Neural cell (in vitro differentiated cells): ENCODE measurements around the gene ABCA2. TPM values are rescaled to one million over a fixed set of nuclear protein-coding genes. Genes with fewer than 3 reads are reported as not detected.

Experiments
- H2AFZ ChIP-seq: fragments of 200-600, 300-800 bp; sonication (generic), shearing (Covaris generic); 2 replicates; pipeline ENCODE4 v1.6.0; 2014; ENCODE audit warnings: low read depth, mild to moderate bottlenecking, antibody characterized with exemption, low read length, moderate library complexity
- H3F3A ChIP-seq: fragments of 200-600 bp; shearing (Covaris generic); 2 replicates; pipeline ENCODE4 v1.6.1; 2016; ENCODE audit warnings: mild to moderate bottlenecking, moderate library complexity, mixed read lengths, antibody characterized with exemption, low read length; ENCODE audit not compliant: insufficient read depth, poor library complexity, severe bottlenecking
- H3K27ac ChIP-seq: fragments of 200-600, 300-800 bp; sonication (generic), shearing (Covaris generic); 2 replicates; pipeline ENCODE4 v1.5.1; 2014; ENCODE audit warnings: mild to moderate bottlenecking, low read length, moderate library complexity
- H3K27me3 ChIP-seq: fragments of 300-800, 200-600 bp; sonication (generic), shearing (Covaris generic); 2 replicates; pipeline ENCODE4 v1.6.0; 2014; ENCODE audit warnings: mild to moderate bottlenecking, low read depth, low read length, moderate library complexity; ENCODE audit not compliant: insufficient read depth
- H3K36me3 ChIP-seq: fragments of 300-800, 200-600 bp; sonication (generic), shearing (Covaris generic); 2 replicates; pipeline ENCODE4 v1.5.1; 2014; ENCODE audit warnings: mild to moderate bottlenecking, antibody characterized with exemption, low read length, moderate library complexity; ENCODE audit not compliant: insufficient read depth
- H3K4me2 ChIP-seq: fragments of 300-800, 200-600 bp; sonication (generic), shearing (Covaris generic); 2 replicates; pipeline ENCODE4 v1.6.0; 2014; ENCODE audit warnings: mild to moderate bottlenecking, low read length
- H3K4me3 ChIP-seq: fragments of 300-800, 200-600 bp; sonication (generic), shearing (Covaris generic); 2 replicates; pipeline ENCODE4 v1.5.1; 2014; ENCODE audit warnings: mild to moderate bottlenecking, low read length, moderate library complexity
- H3K79me2 ChIP-seq: fragments of 200-600 bp; shearing (Covaris generic); replicated peaks from 2 replicates; pipeline ENCODE4 v1.6.0; 2014; ENCODE audit warnings: mild to moderate bottlenecking, low read length, moderate library complexity; ENCODE audit not compliant: insufficient read depth
- H3K9ac ChIP-seq: fragments of 300-800, 200-600 bp; sonication (generic), shearing (Covaris generic); 2 replicates; pipeline ENCODE4 v1.6.1; 2016; ENCODE audit warnings: mild to moderate bottlenecking, low read length, mixed read lengths
- H3K9me2 ChIP-seq: fragments of 200-600 bp; shearing (Covaris generic); 2 replicates; pipeline ENCODE4 v1.6.1; 2016; ENCODE audit warnings: mild to moderate bottlenecking, low read length, mixed read lengths; ENCODE audit not compliant: insufficient read depth
- H3K9me3 ChIP-seq: fragments of 200-600, 300-800 bp; sonication (generic), shearing (Covaris generic); 2 replicates; pipeline ENCODE4 v1.6.1; 2016; ENCODE audit warnings: mild to moderate bottlenecking, mixed run types, low read length, moderate library complexity, mixed read lengths
- H4K20me1 ChIP-seq: fragments of 200-600 bp; shearing (Covaris generic); 2 replicates; pipeline ENCODE4 v1.6.1; 2016; ENCODE audit warnings: mild to moderate bottlenecking, mixed run types; ENCODE audit not compliant: insufficient read depth
- CTCF ChIP-seq: fragments of 450-650 bp; IDR thresholded peaks from 2 replicates; pipeline ENCODE4 v1.5.1; 2014; ENCODE audit warnings: antibody characterized with exemption, mild to moderate bottlenecking, moderate library complexity; ENCODE audit not compliant: poor library complexity, severe bottlenecking
- EP300 ChIP-seq: fragments of 450-650 bp; conservative IDR thresholded peaks from 2 replicates; pipeline ENCODE4 v1.6.1; 2014; ENCODE audit warnings: antibody characterized with exemption, mild to moderate bottlenecking, moderate library complexity; ENCODE audit not compliant: poor library complexity, severe bottlenecking
- EZH2 ChIP-seq: fragments of 200-600, 300-800 bp; shearing (Covaris generic), sonication (generic); IDR thresholded peaks from 2 replicates; pipeline ENCODE4 v1.6.1; 2014; ENCODE audit warnings: antibody characterized with exemption, low read length, borderline replicate concordance, mild to moderate bottlenecking; ENCODE audit not compliant: insufficient read depth, poor library complexity, severe bottlenecking
- MXI1 ChIP-seq: fragments of 450-650 bp; conservative IDR thresholded peaks from 2 replicates; pipeline ENCODE4 v1.6.1; 2014; ENCODE audit warnings: antibody characterized with exemption, mild to moderate bottlenecking; ENCODE audit not compliant: poor library complexity, severe bottlenecking
- POLR2AphosphoS5 ChIP-seq: IDR thresholded peaks from 2 replicates; pipeline ENCODE4 v1.6.1; 2012
- RAD21 ChIP-seq: fragments of 450-650 bp; conservative IDR thresholded peaks from 2 replicates; pipeline ENCODE4 v1.6.1; 2014; ENCODE audit warnings: antibody characterized with exemption, mild to moderate bottlenecking, moderate library complexity
- REST ChIP-seq: IDR thresholded peaks from 2 replicates; pipeline ENCODE4 v1.6.1; 2012; ENCODE audit warnings: borderline replicate concordance
- SMC3 ChIP-seq: fragments of 450-650 bp; conservative IDR thresholded peaks from 2 replicates; pipeline ENCODE4 v1.6.1; 2014; ENCODE audit warnings: antibody characterized with exemption, mild to moderate bottlenecking, moderate library complexity; ENCODE audit not compliant: poor library complexity
- TAF1 ChIP-seq: IDR thresholded peaks from 2 replicates; pipeline ENCODE4 v1.6.1; 2012; ENCODE audit warnings: low read depth
- polyA plus RNA-seq: library from polyadenylated mRNA; depleted of rRNA; stranded (reverse); fragments of >200 nt; gene quantifications from 2 replicates; pipeline ENCODE4 v1.2.3, GENCODE V29; 2014

The ABCA2 gene
- polyA plus RNA-seq, 1 donor from 2014 or later, result 30.6 TPM

- Histone ChIP-seq H2AFZ (no peak overlapping the region), H3K9me2 (no peaks in the 10 kb centered on the region), H3K36me3 (no peaks in the 10 kb centered on the region), H3K79me2 (no peaks in the 10 kb centered on the region), H3K27ac (no peak overlapping the region), H3K9ac (no peak overlapping the region), H3K27me3 (no peaks in the 10 kb centered on the region), H4K20me1 (no peaks in the 10 kb centered on the region), H3F3A (no peaks in the 10 kb centered on the region), H3K4me2 (no peak overlapping the region), H3K9me3 (no peaks in the 10 kb centered on the region), H3K4me3 (no peak overlapping the region)
- no peak for TF ChIP-seq SMC3
- TF ChIP-seq POLR2AphosphoS5, result no peak
- no peak for TF ChIP-seq EP300
- no peak for TF ChIP-seq MXI1
- TF ChIP-seq RAD21, result no peak
- no peak for TF ChIP-seq TAF1
- no peak for TF ChIP-seq EZH2
- TF ChIP-seq CTCF, result no peak
- no peak for TF ChIP-seq REST
Measured at GRCh38 chr9:136957901-136958300, 70.1 kb downstream of the ABCA2 start.

GRCh38 chr9:136957461-136957860 is 70.6 kb downstream of the ABCA2 start:
- Histone ChIP-seq H3K9me2 (no peaks in the 10 kb centered on the region), H3K27ac (no peak overlapping the region), H4K20me1 (no peaks in the 10 kb centered on the region), H3K4me3 (no peak overlapping the region), H3F3A (no peaks in the 10 kb centered on the region), H3K36me3 (no peaks in the 10 kb centered on the region), H3K4me2 (no peak overlapping the region), H3K9ac (no peak overlapping the region), H3K27me3 (no peaks in the 10 kb centered on the region), H3K79me2 (no peaks in the 10 kb centered on the region), H2AFZ (no peak overlapping the region), H3K9me3 (no peaks in the 10 kb centered on the region)
- TF ChIP-seq REST (no peak), TAF1 (no peak), EZH2 (no peak)

Other genes starting within 250 kb of the ABCA2 start
- gene TMEM141, start 236.9 kb downstream of the ABCA2 start, polyA plus RNA-seq, result 30.1 and 33.1 TPM in 2 replicates
- 5.5 and 8.8 TPM in 2 replicates for gene CCDC183, start 231.9 kb downstream of the ABCA2 start, polyA plus RNA-seq
- 46.4 and 58.8 TPM in 2 replicates for gene RABL6, start 220.3 kb downstream of the ABCA2 start, polyA plus RNA-seq
- gene AJM1, start 185.8 kb downstream of the ABCA2 start, polyA plus RNA-seq, result 1.5 TPM in 2 replicates
- gene PHPT1, start 178.8 kb downstream of the ABCA2 start, polyA plus RNA-seq, result 279 and 293 TPM in 2 replicates
- gene MAMDC4, start 175.9 kb downstream of the ABCA2 start, polyA plus RNA-seq, result 13.1 and 23.6 TPM in 2 replicates
- gene EDF1, start 161.9 kb downstream of the ABCA2 start, polyA plus RNA-seq, result 613 and 677 TPM in 2 replicates
- gene TRAF2, start 141.7 kb downstream of the ABCA2 start, polyA plus RNA-seq, result 14.6 and 21.5 TPM in 2 replicates
- 138 and 148 TPM in 2 replicates for gene FBXW5, start 83.5 kb downstream of the ABCA2 start, polyA plus RNA-seq
- not detected in 2 replicates for gene C8G, start 83.0 kb downstream of the ABCA2 start, polyA plus RNA-seq
- gene LCN12, start 76.0 kb downstream of the ABCA2 start, polyA plus RNA-seq, result 2.9 TPM in 1 of 2 replicates, not detected in the other
- 2.0 TPM in 1 of 2 replicates, not detected in the other for gene PTGDS, start 50.7 kb downstream of the ABCA2 start, polyA plus RNA-seq
- gene LCNL1, start 45.2 kb downstream of the ABCA2 start, polyA plus RNA-seq, result 0.76 TPM in 1 of 2 replicates, not detected in the other
- 276 and 346 TPM in 2 replicates for gene PAXX, start 35.8 kb downstream of the ABCA2 start, polyA plus RNA-seq
- not detected in 2 replicates for gene CLIC3, start 31.7 kb downstream of the ABCA2 start, polyA plus RNA-seq
- 0.56 and 0.69 TPM in 2 replicates for gene FUT7, start 3.9 kb upstream of the ABCA2 start, polyA plus RNA-seq
- 161 and 162 TPM in 2 replicates for gene NPDC1, start 17.9 kb upstream of the ABCA2 start, polyA plus RNA-seq
- gene ENTPD2, start 25.8 kb upstream of the ABCA2 start, polyA plus RNA-seq, result not detected in 2 replicates
- gene SAPCD2, start 42.3 kb upstream of the ABCA2 start, polyA plus RNA-seq, result 0.22 and 0.96 TPM in 2 replicates
- 0.21 and 0.36 TPM in 2 replicates for gene UAP1L1, start 49.3 kb upstream of the ABCA2 start, polyA plus RNA-seq
- 72.0 and 90.9 TPM in 2 replicates for gene MAN1B1, start 58.7 kb upstream of the ABCA2 start, polyA plus RNA-seq
- 23.3 and 43.3 TPM in 2 replicates for gene DPP7, start 86.5 kb upstream of the ABCA2 start, polyA plus RNA-seq
- gene GRIN1, start 110.9 kb upstream of the ABCA2 start, polyA plus RNA-seq, result 0.58 and 0.68 TPM in 2 replicates
- 2.2 and 3.2 TPM in 2 replicates for gene LRRC26, start 141.8 kb upstream of the ABCA2 start, polyA plus RNA-seq
- gene TMEM210, start 143.8 kb upstream of the ABCA2 start, polyA plus RNA-seq, result not detected in 2 replicates
- gene ANAPC2, start 160.3 kb upstream of the ABCA2 start, polyA plus RNA-seq, result 38.1 and 47.2 TPM in 2 replicates
- 170 and 195 TPM in 2 replicates for gene SSNA1, start 160.4 kb upstream of the ABCA2 start, polyA plus RNA-seq
- gene TPRN, start 172.5 kb upstream of the ABCA2 start, polyA plus RNA-seq, result 8.1 TPM in 2 replicates
- gene TMEM203, start 177.4 kb upstream of the ABCA2 start, polyA plus RNA-seq, result 61.1 and 66.7 TPM in 2 replicates
- 8.8 and 18.2 TPM in 2 replicates for gene NDOR1, start 177.5 kb upstream of the ABCA2 start, polyA plus RNA-seq
- gene RNF208, start 194.0 kb upstream of the ABCA2 start, polyA plus RNA-seq, result 1.2 and 1.5 TPM in 2 replicates
- gene CYSRT1, start 196.9 kb upstream of the ABCA2 start, polyA plus RNA-seq, result 1.3 and 3.3 TPM in 2 replicates
- gene RNF224, start 199.3 kb upstream of the ABCA2 start, polyA plus RNA-seq, result 0.26 TPM in 1 of 2 replicates, not detected in the other
- 0.12 and 0.27 TPM in 2 replicates for gene SLC34A3, start 202.7 kb upstream of the ABCA2 start, polyA plus RNA-seq
- gene TUBB4B, start 213.1 kb upstream of the ABCA2 start, polyA plus RNA-seq, result 60.3 and 68.8 TPM in 2 replicates
- not detected in 2 replicates for gene STPG3, start 223.0 kb upstream of the ABCA2 start, polyA plus RNA-seq
- 64.7 and 82.2 TPM in 2 replicates for gene NELFB, start 227.1 kb upstream of the ABCA2 start, polyA plus RNA-seq
- 0.50 and 0.70 TPM in 2 replicates for gene TOR4A, start 249.5 kb upstream of the ABCA2 start, polyA plus RNA-seq